GM18858 (cell line): ENCODE measurements around the gene PAK4.
A peak's percentile ranks its signal among the peaks of the same experiment; 100 is the strongest.
"Not testable (repeated sequence)": the region's sequence is repeated elsewhere in the genome, so short reads cannot be mapped to it uniquely, and the experiment has no call there.

Experiments used
- ATAC-seq: cut with Tn5 transposase; IDR thresholded peaks from one replicate; pipeline ENCODE4 v1.9.1; 2021; ENCODE audit not compliant: unreplicated experiment

The PAK4 gene

GRCh38 chr19:39125554-39126311, at the start of gene PAK4:
PAK4 (plus strand) TSS chr19:39125786; CDS start chr19:39169554, 43,768 bp downstream.
- peak; percentile 38 for ATAC-seq

DNA sequence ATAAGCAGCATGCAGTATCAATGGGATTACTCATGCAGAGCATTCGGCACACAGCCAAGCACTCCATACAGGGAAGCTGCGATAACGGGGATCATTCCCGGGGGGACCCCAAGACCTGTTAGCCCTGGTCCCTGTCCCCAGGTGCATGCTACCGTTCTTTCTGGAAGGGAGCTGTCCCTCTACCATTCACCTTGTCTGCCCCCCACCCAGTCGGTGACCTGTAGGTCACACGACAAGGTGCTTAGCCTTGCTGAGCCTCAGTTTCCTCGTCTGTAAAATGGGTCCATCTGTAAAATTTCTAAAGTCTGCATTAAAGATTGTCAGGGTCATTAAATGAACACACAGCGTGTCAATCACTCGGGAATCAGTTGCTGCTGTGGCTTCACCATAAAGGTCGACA, 48.3 kb upstream of the PAK4 start:
- no peak for ATAC-seq

DNA sequence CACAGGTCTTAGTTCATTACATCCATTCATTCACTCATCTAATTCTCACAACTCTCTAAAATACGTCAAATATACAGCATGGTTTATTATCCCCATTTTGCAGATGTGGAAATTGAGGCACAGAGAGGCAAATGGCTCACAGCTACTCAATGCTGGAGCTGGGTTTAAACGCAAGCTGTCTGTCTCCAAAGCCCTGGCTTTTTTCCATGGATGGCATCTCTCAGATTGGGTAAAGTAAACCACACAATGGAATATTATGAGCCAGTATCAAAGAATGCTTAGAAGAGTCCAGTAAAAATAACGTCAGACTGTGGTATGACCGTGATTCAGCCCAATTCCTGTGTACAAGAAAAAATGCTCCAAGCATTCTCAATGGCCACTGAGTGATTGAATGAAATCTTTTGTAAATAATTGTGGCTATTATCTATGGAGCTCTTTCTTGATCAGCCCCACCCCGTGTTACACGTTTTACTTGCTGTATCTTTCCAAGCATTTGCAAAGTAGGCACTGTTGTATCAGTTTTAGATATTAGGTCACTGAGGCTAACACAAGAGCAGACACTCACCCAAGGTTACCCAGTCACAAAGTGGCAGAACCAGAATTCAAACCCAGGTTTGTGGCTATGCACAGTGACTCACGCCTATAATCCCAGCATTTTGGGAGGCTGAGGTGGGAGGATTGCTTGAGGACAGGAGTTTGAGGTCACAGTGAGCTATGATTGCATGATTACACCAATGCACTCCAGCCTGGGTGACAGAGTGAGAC, 47.0 kb upstream of the PAK4 start:
- ATAC-seq: no peak

DNA sequence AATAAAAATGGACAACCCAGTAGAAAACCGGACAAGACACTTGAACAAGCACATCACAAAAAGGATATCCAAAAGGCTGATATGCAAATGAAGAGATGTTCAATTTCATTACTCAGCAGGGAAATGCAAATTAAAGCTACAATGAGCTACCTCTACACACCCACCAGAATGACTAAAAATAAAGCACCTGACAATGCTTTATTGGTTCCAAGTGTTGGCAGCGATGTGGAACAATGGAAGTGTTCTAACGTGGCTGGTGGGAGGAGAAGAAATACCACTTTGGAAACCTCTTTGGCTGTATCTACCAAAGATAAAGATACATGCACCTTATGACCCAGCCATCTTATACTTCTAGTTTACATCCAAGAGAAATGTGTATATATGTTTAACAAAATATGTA, 45.2 kb upstream of the PAK4 start:
- ATAC-seq: no peak

DNA sequence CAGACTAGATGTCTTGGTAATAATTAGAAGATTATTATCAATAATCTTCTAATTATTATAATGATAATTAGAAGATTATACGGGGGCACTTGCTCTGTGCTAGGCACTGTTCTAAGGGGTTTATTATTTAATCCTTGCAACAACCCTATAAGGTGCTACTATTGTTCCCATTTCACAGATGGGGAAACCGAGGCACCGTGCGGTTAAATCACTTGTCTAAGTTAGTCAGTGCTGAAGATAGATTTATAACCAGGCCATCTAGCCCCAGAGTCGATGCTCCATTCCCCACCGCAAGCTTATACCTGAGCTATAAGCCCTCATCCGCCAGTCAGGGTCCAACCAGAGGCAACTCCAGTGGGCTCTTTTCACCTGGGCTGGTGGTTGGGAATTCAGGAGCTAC, 43.4 kb upstream of the PAK4 start:
- no peak for ATAC-seq

- no peak for ATAC-seq
These were observed 42.6 kb upstream of the PAK4 start for GRCh38 chr19:39082745-39083598.

DNA sequence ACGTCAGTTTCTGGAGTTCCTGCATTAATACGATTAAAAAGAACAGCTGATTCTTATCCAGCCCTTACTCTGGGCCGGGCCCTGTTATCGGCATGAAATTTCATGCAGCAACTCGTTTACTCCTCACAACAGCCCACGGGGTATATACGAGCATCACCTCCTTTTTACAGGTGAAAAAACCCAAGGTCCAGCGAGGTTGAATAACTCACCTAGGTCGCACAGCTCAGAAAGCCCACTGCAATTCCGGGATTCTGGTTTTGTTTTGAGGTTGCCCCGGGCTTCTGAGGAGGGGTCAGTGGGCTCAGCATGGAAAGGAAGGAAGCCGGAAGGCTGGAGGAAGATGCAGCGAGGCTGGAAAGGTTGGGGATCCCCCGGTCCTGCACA, 42.0 kb upstream of the PAK4 start:
- no peak for ATAC-seq

GRCh38 chr19:39083983-39084731, 41.4 kb upstream of the PAK4 start, which contains the start of gene ACP7:
ACP7 (plus strand) TSS chr19:39084368; CDS start chr19:39085270, 902 bp downstream.
- no peak for ATAC-seq

- no peak for ATAC-seq
These were observed 40.9 kb upstream of the PAK4 start for GRCh38 chr19:39084732-39085080.

DNA sequence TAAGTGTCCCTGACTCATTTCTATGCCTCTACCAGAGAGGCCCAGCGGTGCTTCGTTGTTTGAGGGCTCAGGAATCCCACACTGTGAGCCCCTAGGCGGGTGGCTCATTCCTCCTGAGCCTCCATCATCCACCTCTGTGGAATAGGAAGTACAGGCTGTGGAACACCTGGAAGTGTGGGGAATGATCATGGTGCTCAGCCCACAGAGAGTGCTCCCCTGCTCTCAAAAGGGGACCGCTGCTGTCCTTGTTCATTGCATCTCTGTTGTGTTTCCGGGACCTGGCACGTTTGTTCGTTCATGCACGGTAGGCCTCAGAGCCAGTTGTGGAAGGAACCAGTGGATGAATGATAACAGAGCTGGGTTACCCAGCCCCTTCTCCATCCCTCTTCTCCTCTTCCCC, 40.2 kb upstream of the PAK4 start:
- no peak for ATAC-seq

DNA sequence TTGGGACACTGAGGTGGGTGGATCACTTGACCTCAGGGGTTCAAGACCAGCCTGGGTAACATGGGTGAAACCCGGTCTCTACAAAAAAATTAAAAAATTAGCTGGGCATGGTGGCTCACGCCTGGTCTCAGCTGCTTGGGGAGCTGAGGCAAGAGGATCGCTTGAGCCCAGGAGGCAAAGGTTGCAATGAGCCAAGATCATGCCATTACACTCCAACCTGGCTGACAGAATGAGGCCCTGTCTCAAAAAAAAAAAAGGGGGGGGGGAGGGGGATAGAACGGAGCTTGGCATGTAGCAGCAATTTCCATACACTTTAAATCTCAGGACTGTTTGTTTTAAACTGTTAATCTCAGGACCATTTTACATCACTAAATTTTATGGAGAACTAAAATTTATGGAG, 39.2 kb upstream of the PAK4 start:
- no peak for ATAC-seq

DNA sequence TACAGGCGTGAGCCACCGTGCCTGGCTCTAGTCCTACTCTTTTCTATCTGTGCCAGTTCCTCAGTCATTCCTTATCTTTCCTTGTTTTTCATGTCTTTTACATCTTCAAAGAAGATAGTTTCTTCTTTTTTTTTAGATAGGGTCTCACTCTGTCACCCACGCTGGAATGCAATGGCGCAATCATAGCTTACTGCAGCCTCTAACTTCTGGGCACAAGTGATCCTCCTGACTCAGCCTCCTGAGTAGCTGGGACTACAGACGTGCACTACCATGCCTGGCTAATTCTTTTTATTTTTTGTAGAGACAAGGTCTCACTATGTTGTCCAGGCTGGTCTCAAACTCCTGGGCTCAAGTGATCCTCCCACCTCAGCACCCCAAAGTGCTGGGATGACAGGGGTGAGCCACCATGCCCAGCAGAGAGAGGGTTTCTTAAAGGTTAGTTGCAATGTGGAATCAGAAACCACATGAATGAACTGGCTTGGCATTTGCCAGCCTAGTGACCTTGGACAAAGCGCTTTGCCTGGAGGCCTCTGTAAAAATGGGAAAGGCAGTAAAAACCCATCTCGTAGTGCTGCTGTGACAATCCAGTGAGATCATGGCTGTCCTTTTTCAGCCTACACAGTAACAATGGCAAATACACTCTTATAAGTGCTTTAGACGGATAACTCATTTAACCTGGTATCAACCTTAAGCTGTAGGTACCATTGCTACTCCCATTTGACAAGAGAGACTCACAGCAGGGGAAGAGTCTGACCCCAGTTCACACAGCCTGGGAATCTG, 37.5 kb upstream of the PAK4 start:
- no peak for ATAC-seq

DNA sequence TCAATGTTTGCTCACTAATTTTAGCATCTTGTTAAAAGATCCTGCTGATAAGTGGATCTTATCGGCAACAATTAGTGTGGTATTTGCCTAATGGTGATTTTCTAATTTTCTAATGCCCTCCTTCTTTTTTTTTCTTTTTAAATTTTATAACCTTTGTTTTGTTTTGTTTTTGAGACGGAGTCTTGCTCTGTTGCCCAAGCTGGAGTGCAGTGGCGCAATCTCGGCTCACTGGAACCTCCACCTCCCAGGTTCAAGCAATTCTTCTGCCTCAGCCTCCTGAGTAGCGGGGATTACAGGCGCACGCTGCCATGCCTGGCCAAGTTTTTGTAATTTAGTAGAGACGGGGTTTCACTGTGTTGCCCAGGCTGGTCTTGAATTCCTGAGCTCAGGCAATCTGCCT, 35.6 kb upstream of the PAK4 start:
- ATAC-seq: not testable (repeated sequence)

DNA sequence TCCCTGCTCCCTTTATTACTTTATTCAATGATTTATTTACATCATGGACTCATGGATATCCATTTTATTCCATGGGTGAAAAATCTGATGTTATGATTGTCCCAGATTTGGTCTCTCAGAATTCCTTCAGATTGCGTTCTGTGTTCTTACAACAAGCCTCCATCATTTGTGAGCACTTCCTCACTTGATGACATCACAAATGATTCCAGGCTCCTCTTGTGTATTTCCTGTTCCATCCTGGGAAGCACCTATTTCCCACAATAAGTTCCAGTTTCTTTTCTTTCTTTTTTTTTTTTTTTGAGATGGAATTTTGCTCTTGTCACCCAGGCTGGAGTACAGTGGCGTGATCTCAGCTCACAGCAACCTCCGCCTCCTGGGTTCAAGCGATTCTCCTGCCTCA, 34.7 kb upstream of the PAK4 start:
- no peak for ATAC-seq

- not testable (repeated sequence) for ATAC-seq
These were observed 29.6 kb upstream of the PAK4 start for GRCh38 chr19:39095799-39096540.

- ATAC-seq: no peak
These were observed 28.3 kb upstream of the PAK4 start for GRCh38 chr19:39097299-39097698.

GRCh38 chr19:39097721-39098120, 27.9 kb upstream of the PAK4 start:
- ATAC-seq: no peak

DNA sequence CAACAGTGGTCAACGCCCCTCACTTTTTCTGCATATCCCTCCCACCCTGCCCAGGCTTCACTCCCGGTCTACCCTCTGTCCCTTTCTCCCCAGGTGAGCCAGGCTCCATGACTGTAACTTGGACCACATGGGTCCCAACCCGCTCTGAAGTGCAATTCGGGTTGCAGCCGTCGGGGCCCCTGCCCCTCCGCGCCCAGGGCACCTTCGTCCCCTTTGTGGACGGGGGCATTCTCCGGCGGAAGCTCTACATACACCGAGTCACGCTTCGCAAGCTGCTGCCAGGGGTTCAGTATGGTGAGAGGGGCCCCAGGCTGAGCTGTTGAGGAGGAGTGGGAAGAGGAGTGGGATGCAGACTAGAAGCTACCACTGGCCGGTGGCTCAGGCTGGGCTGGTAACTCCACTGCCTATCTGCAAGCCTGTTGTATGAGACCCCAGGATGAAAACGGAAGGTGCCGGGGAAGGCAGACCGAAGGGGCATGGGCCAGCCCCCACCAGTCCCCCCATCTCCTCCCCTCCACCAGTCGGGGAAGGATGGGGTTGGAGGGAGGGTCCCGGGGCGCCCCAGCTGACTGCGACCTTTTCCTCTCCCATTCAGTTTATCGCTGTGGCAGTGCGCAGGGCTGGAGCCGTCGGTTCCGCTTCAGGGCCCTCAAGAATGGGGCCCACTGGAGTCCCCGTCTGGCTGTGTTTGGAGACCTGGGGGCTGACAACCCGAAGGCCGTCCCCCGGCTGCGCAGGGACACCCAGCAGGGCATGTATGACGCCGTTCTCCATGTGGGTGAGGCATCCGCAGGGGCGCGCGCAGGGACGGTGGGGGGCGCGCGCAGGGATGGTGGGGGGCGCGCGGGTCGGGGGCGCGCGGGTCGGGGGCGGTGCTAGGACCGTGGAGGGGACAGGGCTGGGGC, 27.0 kb upstream of the PAK4 start:
- no peak for ATAC-seq
